ENCODE data around the gene MARCHF10.

The MARCHF10 gene

GRCh38 chr17:62717889-62718288 lies 90.2 kb downstream of the MARCHF10 start:
- no peak for TF ChIP-seq ZNF274 (IDR thresholded peaks at IDR 0.05; ENCODE audit: low read depth, low read length)

DNA sequence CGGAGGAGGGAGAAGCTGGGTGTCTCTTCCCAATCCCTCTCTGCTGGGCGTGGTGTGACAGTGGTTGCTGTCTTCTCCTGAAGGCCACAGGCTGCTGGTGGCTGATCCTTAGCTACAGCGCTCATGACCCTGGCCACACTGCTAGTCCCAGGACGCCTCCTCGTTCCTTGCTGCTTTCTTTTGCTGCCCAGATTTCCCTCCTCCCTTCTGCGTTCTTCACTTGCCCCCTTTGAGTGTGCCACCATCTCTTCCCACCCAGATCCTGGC lies 90.6 kb downstream of the MARCHF10 start:
- no peak for TF ChIP-seq ZNF274 (IDR thresholded peaks at IDR 0.05; ENCODE audit: low read depth, low read length)
- no peak overlapping the region for H3K4me3 ChIP-seq (ENCODE audit: low read length)

More at GRCh38 chr17:62717889-62718288, 90.2 kb downstream of the MARCHF10 start:
- H3K4me3 ChIP-seq (ENCODE audit: low read length) = no peak overlapping the region

GRCh38 chr17:62716834-62717588 lies 91.1 kb downstream of the MARCHF10 start:
- no peak overlapping the region for H3K4me3 ChIP-seq (ENCODE audit: low read length)
- no peak for TF ChIP-seq ZNF274 (IDR thresholded peaks at IDR 0.05; ENCODE audit: low read depth, low read length)

- no peak overlapping the region for H3K4me3 ChIP-seq (ENCODE audit: low read length)
- no peak for TF ChIP-seq ZNF274 (IDR thresholded peaks at IDR 0.05; ENCODE audit: low read depth, low read length)
Observed at GRCh38 chr17:62715882-62716390, 92.2 kb downstream of the MARCHF10 start.

DNA sequence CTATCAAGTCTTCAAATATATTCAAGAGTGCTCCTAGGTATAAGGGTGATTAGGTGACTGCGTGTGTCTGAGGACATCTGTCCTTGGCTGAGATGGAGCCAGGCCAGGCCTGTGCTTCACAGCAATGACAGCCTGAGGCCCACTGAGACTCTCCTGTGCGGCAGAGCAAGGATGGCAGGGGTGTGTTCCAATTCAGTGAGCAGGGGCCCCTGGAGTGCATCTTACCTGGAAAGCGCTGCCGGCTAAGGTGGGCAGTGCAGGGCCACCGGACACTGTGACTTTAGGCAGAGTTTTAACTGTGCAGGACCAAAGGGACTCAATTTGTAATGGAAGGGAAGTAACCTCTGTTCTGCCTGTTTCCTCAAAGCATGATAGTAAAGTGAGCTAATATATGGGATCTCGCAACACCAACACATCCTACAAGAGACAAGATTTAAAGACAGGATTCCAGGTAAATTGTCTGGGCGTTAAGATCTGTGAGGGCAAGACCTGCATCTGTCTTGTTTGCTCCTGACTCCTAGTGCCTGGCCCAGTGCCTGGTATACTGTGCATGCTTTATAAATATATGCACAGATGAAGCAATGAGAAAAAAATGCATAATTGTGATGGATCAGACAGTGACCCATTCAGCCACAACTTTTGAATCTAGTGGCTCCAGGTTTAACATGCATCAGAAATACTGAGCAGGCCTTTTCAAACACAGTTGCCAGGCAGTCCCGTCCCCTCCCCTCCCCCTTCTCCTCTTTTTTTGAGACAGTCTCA lies 93.9 kb downstream of the MARCHF10 start:
- TF ChIP-seq ZNF274 (IDR thresholded peaks at IDR 0.05; ENCODE audit: low read depth, low read length) = no peak
- no peak overlapping the region for H3K4me3 ChIP-seq (ENCODE audit: low read length)

GRCh38 chr17:62713086-62713881 lies 94.8 kb downstream of the MARCHF10 start:
- no peak overlapping the region for H3K4me3 ChIP-seq (ENCODE audit: low read length)
- no peak for TF ChIP-seq ZNF274 (IDR thresholded peaks at IDR 0.05; ENCODE audit: low read depth, low read length)

- TF ChIP-seq ZNF274 (IDR thresholded peaks at IDR 0.05; ENCODE audit: low read depth, low read length) = no peak
- no peak overlapping the region for H3K4me3 ChIP-seq (ENCODE audit: low read length)
Observed at GRCh38 chr17:62712171-62712581, 95.9 kb downstream of the MARCHF10 start.

- no peak for TF ChIP-seq ZNF274 (IDR thresholded peaks at IDR 0.05; ENCODE audit: low read depth, low read length)
- no peak overlapping the region for H3K4me3 ChIP-seq (ENCODE audit: low read length)
Observed at GRCh38 chr17:62708587-62708986, 99.5 kb downstream of the MARCHF10 start.

DNA sequence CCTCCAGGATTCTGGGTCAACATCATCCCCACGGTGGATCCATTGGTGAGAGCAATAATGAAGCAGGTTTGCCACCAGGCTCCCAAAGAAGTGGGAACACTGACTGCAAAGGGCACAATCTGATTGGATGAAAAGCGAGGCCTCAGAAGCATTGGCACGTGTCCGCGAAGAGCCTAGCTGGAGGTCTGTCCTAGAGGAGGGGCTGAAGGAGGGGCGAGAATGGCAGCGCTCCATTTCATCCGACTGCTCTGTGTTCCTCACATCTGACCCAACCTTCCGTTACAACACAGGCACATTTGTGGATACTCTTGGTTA lies 100.7 kb downstream of the MARCHF10 start:
- no peak for TF ChIP-seq ZNF274 (IDR thresholded peaks at IDR 0.05; ENCODE audit: low read depth, low read length)
- no peak overlapping the region for H3K4me3 ChIP-seq (ENCODE audit: low read length)

- TF ChIP-seq ZNF274 (IDR thresholded peaks at IDR 0.05; ENCODE audit: low read depth, low read length) = no peak
Observed at GRCh38 chr17:62706598-62707424, 101.3 kb downstream of the MARCHF10 start.

GRCh38 chr17:62705778-62706597 lies 102.1 kb downstream of the MARCHF10 start:
- no peak for TF ChIP-seq ZNF274 (IDR thresholded peaks at IDR 0.05; ENCODE audit: low read depth, low read length)
- no peak overlapping the region for H3K4me3 ChIP-seq (ENCODE audit: low read length)

More at GRCh38 chr17:62706598-62707424, 101.3 kb downstream of the MARCHF10 start:
- H3K4me3 ChIP-seq (ENCODE audit: low read length) = no peak overlapping the region

DNA sequence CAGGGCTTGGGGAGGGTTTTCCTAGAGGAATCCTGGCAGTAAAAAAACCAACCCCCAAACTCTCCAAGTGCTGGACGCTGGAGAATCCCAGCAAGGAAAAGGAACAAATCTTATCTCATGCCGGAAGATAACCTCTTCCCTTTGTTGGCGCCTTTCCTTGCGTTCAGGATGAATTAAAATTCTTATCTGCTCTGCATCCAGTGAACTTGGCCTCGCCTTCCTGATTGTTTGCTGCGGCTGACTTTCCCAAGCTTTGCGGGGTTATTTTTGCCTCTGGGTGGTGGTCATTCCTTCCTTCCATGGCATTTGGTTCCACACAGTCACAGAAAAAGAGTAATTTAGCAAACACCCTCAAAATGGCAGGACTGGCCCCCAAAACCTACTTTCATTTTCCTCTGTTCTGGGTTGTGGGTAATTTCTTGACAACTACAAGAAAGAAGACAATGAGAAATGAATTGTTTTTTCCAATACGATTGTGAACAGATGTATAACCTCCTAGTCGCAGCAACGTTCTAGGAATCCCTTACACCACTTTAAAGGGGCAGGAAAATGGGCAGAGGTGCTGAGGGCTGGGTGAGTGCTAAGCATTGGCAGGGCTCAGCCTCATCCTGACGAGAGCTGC lies 102.8 kb downstream of the MARCHF10 start:
- TF ChIP-seq ZNF274 (IDR thresholded peaks at IDR 0.05; ENCODE audit: low read depth, low read length) = no peak
- H3K4me3 ChIP-seq (ENCODE audit: low read length) = no peak overlapping the region

All from GM08714 (cell line).